Measurements from ENCODE around the gene MICB. TPM values are rescaled to one million over a fixed set of nuclear protein-coding genes. Genes with fewer than 3 reads are reported as not detected.

MICB gene
- total RNA-seq, 2 experiments from 2014 or later = 14.3 to 14.7 TPM

DNA sequence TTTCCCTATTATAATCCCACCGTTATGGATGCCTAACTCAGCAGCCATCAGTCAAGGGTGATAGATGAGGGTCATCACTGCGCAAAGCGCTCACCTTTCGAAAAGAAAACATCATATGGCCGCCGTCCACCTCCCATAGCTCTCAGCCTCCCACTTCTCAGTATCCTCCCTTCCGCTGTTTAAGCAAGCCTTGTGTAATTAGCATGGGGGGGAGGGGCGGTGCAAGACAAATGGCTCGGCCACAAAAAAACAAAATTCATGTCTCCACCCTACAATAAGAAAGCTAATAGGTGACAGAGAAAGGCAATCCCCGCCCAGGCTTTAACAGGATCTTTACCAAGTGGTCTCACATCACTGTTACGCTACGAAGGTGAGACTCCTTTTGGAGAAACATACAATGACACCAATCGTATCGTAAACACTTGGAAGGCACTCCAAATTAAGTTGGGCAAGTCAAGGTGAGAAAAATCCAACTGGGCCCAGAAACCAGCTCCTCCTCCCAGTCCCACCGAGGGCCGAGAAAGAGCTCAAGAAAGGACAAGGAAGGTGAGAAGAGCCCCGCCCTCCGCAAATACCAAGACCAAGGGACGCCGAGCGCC, 43.2 kb downstream of the MICB start:
- no peaks in the 10 kb centered on the region for H3K9me3 ChIP-seq (ENCODE audit: control insufficient read depth in 1 of 2, insufficient read depth in 1 of 2, low read length in 2 of 2)
- H3K36me3 Mint-ChIP-seq (ENCODE audit: low read depth) = peaks cover 53% of the 10 kb centered on the region
- intact Hi-C loops (cut with DNase I, micrococcal nuclease) = loop anchor here (2.0 to 5.0 kb wide), 2 partner anchors 294 to 416 kb away; partner anchors contain the start of genes NELFE (in 1 of the 2) and SKIC2 (in 1 of the 2)
- H3K4me3 Mint-ChIP-seq = peak overlapping the region; percentile 96
- H3K27ac Mint-ChIP-seq = peak overlapping the region; percentile 99
- H3K27me3 Mint-ChIP-seq = no peaks in the 10 kb centered on the region
- H3K9me3 Mint-ChIP-seq = no peaks in the 10 kb centered on the region
- TF ChIP-seq CTCF (IDR thresholded peaks at IDR 0.05) = no peak
- peak overlapping the region; percentile 91 for H3K4me3 ChIP-seq (ENCODE audit: low read length)
- ATAC-seq (ENCODE audit: poor library complexity) (peak; percentile 56), DNase-seq (peak; percentile 51 to 87 (median 67))
- H3K27ac ChIP-seq (ENCODE audit: low read depth in 1 of 2, low read length in 2 of 2) = peak overlapping the region; percentile 94 to 95
- no peaks in the 10 kb centered on the region for H3K27me3 ChIP-seq (ENCODE audit: control insufficient read depth in 1 of 2, insufficient read depth in 2 of 2, low read length in 2 of 2)
- CTCF ChIA-PET = interaction anchor here (1.4 to 3.9 kb wide), 6 partner anchors 10 to 58 kb away, joined by 3 to 30 read pairs (median 8); no protein-coding TSS in a partner anchor
- POLR2A ChIA-PET = interaction anchor here (0.6 to 4.2 kb wide), 53 partner anchors 9 to 1303 kb away, joined by 3 to 106 read pairs (median 6); partner anchors contain the start of genes ABHD16A, AIF1, ATF6B and BAG6
- H3K4me1 Mint-ChIP-seq (ENCODE audit: low read depth) = peaks cover 54% of the 10 kb centered on the region
- H3K36me3 ChIP-seq (ENCODE audit: insufficient read depth, low read length) = peaks cover 44% of the 10 kb centered on the region
- peaks cover 48% of the 10 kb centered on the region for H3K4me1 ChIP-seq (ENCODE audit: insufficient read depth, low read length)

DNA sequence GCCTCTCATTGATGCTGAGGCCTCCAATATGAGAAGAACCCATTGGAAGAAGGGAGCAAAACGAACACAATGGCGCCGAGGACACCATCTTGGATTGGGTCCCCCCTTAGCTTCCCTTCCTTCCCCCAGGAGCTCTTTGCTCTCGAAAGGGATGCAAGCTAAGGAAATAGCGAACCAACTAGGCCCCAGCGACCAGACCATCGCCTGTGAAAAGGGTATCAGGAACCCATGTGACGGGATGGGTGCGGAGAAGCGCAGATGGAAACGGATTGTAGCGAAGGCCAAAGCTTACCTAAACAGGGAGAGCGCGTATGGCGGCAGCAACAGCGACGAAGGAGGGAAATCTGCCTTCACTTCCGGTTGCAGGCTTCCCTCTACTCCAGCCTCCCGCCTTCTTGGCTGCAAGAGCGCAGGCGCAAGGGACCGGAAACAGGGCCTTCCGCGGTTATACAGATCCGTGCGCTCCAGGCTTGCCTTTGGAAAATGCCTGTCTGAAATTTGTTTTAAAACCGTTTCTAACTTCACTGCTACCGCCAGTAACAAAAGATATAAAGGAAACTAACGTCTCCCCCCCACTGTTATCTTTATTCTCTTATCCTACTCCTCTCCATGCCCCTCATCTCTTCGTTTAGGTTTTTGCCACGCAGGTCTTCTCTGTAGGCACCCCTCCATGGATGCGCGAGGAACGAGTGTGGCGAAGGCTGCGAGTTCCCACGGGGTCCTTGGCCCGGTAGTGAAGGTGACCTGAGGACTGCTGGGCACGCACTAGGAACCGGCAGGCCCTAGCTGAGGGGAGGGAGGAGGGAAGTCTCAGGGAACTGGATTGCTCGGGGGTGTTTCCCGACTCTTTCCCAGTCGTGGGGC, 43.9 kb downstream of the MICB start, which contains the start of gene DDX39B:
Gene DDX39B (minus strand): TSS at position 346 of the 864 bp plus-strand sequence. CDS start 1,471 bp downstream, outside the sequence.
- H3K4me3 Mint-ChIP-seq = peak within 1 kb of the TSS; percentile 96
- intact Hi-C loops (cut with DNase I, micrococcal nuclease) = loop anchor here (1.0 to 5.0 kb wide), 5 partner anchors 45 to 415 kb away; partner anchors contain the start of genes NELFE (in 1 of the 2) and SKIC2 (in 1 of the 2)
- DNase-seq (peak; percentile 87 to 99 (median 92)), ATAC-seq (ENCODE audit: poor library complexity) (peak; percentile 71)
- peaks cover 37% of the 10 kb centered on the region for H3K36me3 ChIP-seq (ENCODE audit: insufficient read depth, low read length)
- no peaks in the 10 kb centered on the region for H3K27me3 Mint-ChIP-seq
- H3K4me1 Mint-ChIP-seq (ENCODE audit: low read depth) = peaks cover 56% of the 10 kb centered on the region
- ChIA-PET POLR2A (interaction anchor here (0.7 to 4.2 kb wide), 52 partner anchors 9 to 1303 kb away, joined by 3 to 106 read pairs (median 6); partner anchors contain the start of genes ABHD16A, AIF1, ATF6B and BAG6), CTCF (interaction anchor here (1.3 to 3.9 kb wide), 8 partner anchors 9 to 57 kb away, joined by 3 to 30 read pairs (median 8); no protein-coding TSS in a partner anchor)
- H3K4me1 ChIP-seq (ENCODE audit: insufficient read depth, low read length) = peaks cover 53% of the 10 kb centered on the region
- H3K9me3 ChIP-seq (ENCODE audit: control insufficient read depth in 1 of 2, insufficient read depth in 1 of 2, low read length in 2 of 2) = no peaks in the 10 kb centered on the region
- H3K4me3 ChIP-seq (ENCODE audit: low read length) = peak within 1 kb of the TSS; percentile 91
- peak within 1 kb of the TSS; percentile 99 for H3K27ac Mint-ChIP-seq
- no peaks in the 10 kb centered on the region for H3K9me3 Mint-ChIP-seq
- TF ChIP-seq CTCF (IDR thresholded peaks at IDR 0.05) = no peak
- peak within 1 kb of the TSS; percentile 94 to 95 for H3K27ac ChIP-seq (ENCODE audit: low read depth in 1 of 2, low read length in 2 of 2)
- H3K27me3 ChIP-seq (ENCODE audit: control insufficient read depth in 1 of 2, insufficient read depth in 2 of 2, low read length in 2 of 2) = no peaks in the 10 kb centered on the region
- peaks cover 47% of the 10 kb centered on the region for H3K36me3 Mint-ChIP-seq (ENCODE audit: low read depth)

- H3K27me3 ChIP-seq (ENCODE audit: control insufficient read depth in 1 of 2, insufficient read depth in 2 of 2, low read length in 2 of 2) = no peaks in the 10 kb centered on the region
- ChIA-PET POLR2A (interaction anchor here (0.9 to 4.2 kb wide), 2 partner anchors 34 to 39 kb away, joined by 3 to 106 read pairs; partner anchors contain the start of genes LST1 and LTB), CTCF (interaction anchor here (11.8 kb wide), 1 partner anchor 53 kb away, joined by 284 read pairs; the partner anchor contains the start of gene NCR3)
- intact Hi-C loops (cut with DNase I, micrococcal nuclease) = loop anchor here in 1 of 2 experiments (5.0 kb wide), 1 partner anchor 414 kb away; the partner anchor contains the start of genes NELFE and SKIC2
- H3K27ac Mint-ChIP-seq = no peak overlapping the region
- H3K4me3 ChIP-seq (ENCODE audit: low read length) = no peak overlapping the region
- peaks cover 62% of the 10 kb centered on the region for H3K4me1 Mint-ChIP-seq (ENCODE audit: low read depth)
- H3K9me3 ChIP-seq (ENCODE audit: control insufficient read depth in 1 of 2, insufficient read depth in 1 of 2, low read length in 2 of 2) = no peaks in the 10 kb centered on the region
- no peak overlapping the region for H3K4me3 Mint-ChIP-seq
- no peak for ATAC-seq (ENCODE audit: poor library complexity)
- peaks cover 59% of the 10 kb centered on the region for H3K4me1 ChIP-seq (ENCODE audit: insufficient read depth, low read length)
- H3K27me3 Mint-ChIP-seq = no peaks in the 10 kb centered on the region
- no peaks in the 10 kb centered on the region for H3K9me3 Mint-ChIP-seq
- TF ChIP-seq CTCF (IDR thresholded peaks at IDR 0.05) = no peak
- no peak for DNase-seq
- peaks cover 35% of the 10 kb centered on the region for H3K36me3 Mint-ChIP-seq (ENCODE audit: low read depth)
- H3K27ac ChIP-seq (ENCODE audit: low read depth in 1 of 2, low read length in 2 of 2) = no peak overlapping the region
- H3K36me3 ChIP-seq (ENCODE audit: insufficient read depth, low read length) = peaks cover 19% of the 10 kb centered on the region
These were observed 45.7 kb downstream of the MICB start for GRCh38 chr6:31543639-31544038.

Data from CD4-positive, alpha-beta T cell (primary cell).